Coronary artery (tissue), 2 donors: Measurements from ENCODE around the gene ATAD1.
A peak's percentile ranks its signal among the peaks of the same experiment; 100 is the strongest.
"Not testable (repeated sequence)": the region's sequence is repeated elsewhere in the genome, so short reads cannot be mapped to it uniquely, and the experiment has no call there.

Experiments
- DNase-seq: peaks from one replicate; pipeline ENCODE4 v3.0.0-alpha.2; 2017; ENCODE audit warnings: low spot score
- H3K27ac ChIP-seq, 2 donors: fragments of 200-600 bp; sonication (generic); one replicate each; pipeline ENCODE4 v1.5.1; 2016 to 2019
- H3K4me3 ChIP-seq: fragments of 200-600 bp; sonication (generic); 2 replicates; pipeline ENCODE4 v1.5.1; 2016; ENCODE audit warnings: mild to moderate bottlenecking, moderate library complexity
- CTCF ChIP-seq: fragments of 200-600 bp; sonication (generic); IDR thresholded peaks from one replicate; pipeline ENCODE4 v1.5.1; 2019; ENCODE audit warnings: antibody characterized with exemption

ATAD1 gene

GRCh38 chr10:87740254-87740655, 77.8 kb downstream of the ATAD1 start:
- no peak for DNase-seq
- Histone ChIP-seq H3K27ac (peak overlapping the region in 1 of 2 donors; percentile 41), H3K4me3 (no peak overlapping the region)
- no peak for TF ChIP-seq CTCF

GRCh38 chr10:87739703-87740102, 78.3 kb downstream of the ATAD1 start:
- no peak for DNase-seq
- Histone ChIP-seq H3K4me3 (no peak overlapping the region), H3K27ac (peak overlapping the region in 1 of 2 donors; percentile 41)
- no peak for TF ChIP-seq CTCF

GRCh38 chr10:87738253-87738652, 79.8 kb downstream of the ATAD1 start:
- H3K27ac ChIP-seq, DNase-seq, H3K4me3 ChIP-seq: not testable (repeated sequence)

- Histone ChIP-seq H3K4me3 (no peak overlapping the region), H3K27ac (no peak overlapping the region)
- peak; percentile 66 for TF ChIP-seq CTCF
- DNase-seq: no peak
Observed at GRCh38 chr10:87734987-87735827, 82.8 kb downstream of the ATAD1 start.

DNA sequence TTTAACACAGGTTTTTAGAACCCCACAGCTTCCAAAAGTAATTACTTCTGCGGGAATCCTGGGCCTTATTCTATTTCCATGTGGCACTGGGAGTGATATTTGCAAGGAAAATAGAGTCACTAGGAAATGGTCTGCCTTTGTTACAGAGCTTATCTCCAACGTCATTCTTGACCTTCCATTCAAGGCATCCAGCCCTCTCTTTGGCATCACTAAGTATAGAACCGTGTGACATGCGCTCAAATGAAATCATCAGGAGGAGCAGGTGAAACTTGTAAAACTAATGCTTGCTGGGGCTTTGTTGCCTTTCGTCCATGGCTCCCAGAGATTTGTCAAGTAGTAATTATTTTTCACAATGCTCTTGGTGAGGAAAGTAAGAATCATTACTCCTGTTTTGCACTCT, 84.9 kb downstream of the ATAD1 start:
- no peak overlapping the region for H3K27ac ChIP-seq
- H3K4me3 ChIP-seq: no peak overlapping the region
- TF ChIP-seq CTCF: no peak
- no peak for DNase-seq

DNA sequence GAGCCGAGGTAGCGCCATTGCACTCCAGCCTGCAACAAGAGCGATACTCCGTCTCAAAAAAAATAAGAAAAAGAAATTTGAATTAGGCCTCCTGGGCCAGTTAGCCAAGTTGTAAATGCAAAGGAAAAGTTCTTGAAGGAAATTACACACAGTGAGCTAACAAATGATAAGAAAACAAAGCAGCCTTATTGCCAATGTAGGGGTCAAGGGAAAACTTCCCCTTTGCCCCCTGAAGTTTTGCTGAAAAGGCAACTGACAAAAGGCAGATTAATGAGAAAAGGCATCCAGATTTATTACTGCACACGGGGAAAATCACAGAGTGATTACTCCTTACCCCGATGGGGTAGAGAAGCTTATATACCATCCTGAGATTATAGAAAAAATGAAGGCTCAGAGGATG, 88.1 kb downstream of the ATAD1 start:
- no peak for TF ChIP-seq CTCF
- no peak for DNase-seq

GRCh38 chr10:87724789-87725188, 93.2 kb downstream of the ATAD1 start:
- Histone ChIP-seq H3K4me3 (no peak overlapping the region), H3K27ac (no peak overlapping the region)
- DNase-seq: no peak
- TF ChIP-seq CTCF: no peak

More for the DNA sequence above, 88.1 kb downstream of the ATAD1 start:
- no peak overlapping the region for H3K4me3 ChIP-seq
- H3K27ac ChIP-seq: no peak overlapping the region
